OCI-LY1 (cell line): Measurements from ENCODE around the gene TXNDC11.

Experiments used
- H2AFZ ChIP-seq: fragments of 200-600 bp; sonication (generic), shearing (Covaris generic); 2 replicates; pipeline ENCODE4 v1.6.0; 2014; ENCODE audit warnings: antibody characterized with exemption, mild to moderate bottlenecking, low read length
- H3F3A ChIP-seq: fragments of 200-600 bp; sonication (generic), shearing (Covaris generic); 2 replicates; pipeline ENCODE4 v1.6.0; 2014; ENCODE audit warnings: mild to moderate bottlenecking, antibody characterized with exemption, low read length, moderate library complexity; ENCODE audit not compliant: insufficient read depth
- H3K27ac ChIP-seq: fragments of 200-600 bp; sonication (generic); 2 replicates; pipeline ENCODE4 v1.5.1; 2014; ENCODE audit warnings: low read length, mixed run types, mild to moderate bottlenecking, low read depth; ENCODE audit not compliant: poor library complexity, severe bottlenecking
- H3K27me3 ChIP-seq: fragments of 200-600 bp; sonication (generic); 2 replicates; pipeline ENCODE4 v1.6.0; 2014; ENCODE audit warnings: antibody characterized with exemption, mild to moderate bottlenecking, low read length, moderate library complexity; ENCODE audit not compliant: insufficient read depth
- H3K36me3 ChIP-seq: fragments of 200-600 bp; sonication (generic); 2 replicates; pipeline ENCODE4 v1.6.1; 2014; ENCODE audit warnings: mild to moderate bottlenecking, antibody characterized with exemption, low read length, moderate library complexity, mixed read lengths; ENCODE audit not compliant: insufficient read depth
- H3K4me1 ChIP-seq: fragments of 200-600 bp; sonication (generic); 2 replicates; pipeline ENCODE4 v1.5.1; 2014; ENCODE audit warnings: mild to moderate bottlenecking, low read length, moderate library complexity; ENCODE audit not compliant: insufficient read depth, severe bottlenecking
- H3K4me2 ChIP-seq: fragments of 200-600 bp; sonication (generic), shearing (Covaris generic); 2 replicates; pipeline ENCODE4 v1.6.1; 2014; ENCODE audit warnings: low read length
- H3K4me3 ChIP-seq: fragments of 200-600 bp; sonication (generic); 2 replicates; pipeline ENCODE4 v1.5.1; 2014; ENCODE audit warnings: low read length, low read depth, mild to moderate bottlenecking, mixed read lengths; ENCODE audit not compliant: poor library complexity, severe bottlenecking
- H3K79me2 ChIP-seq: fragments of 200-600 bp; shearing (Covaris generic); 2 replicates; pipeline ENCODE4 v1.6.1; 2016; ENCODE audit warnings: mixed run types, low read length, mixed read lengths; ENCODE audit not compliant: insufficient read depth
- H3K9ac ChIP-seq: fragments of 200-600 bp; sonication (generic), shearing (Covaris generic); 2 replicates; pipeline ENCODE4 v1.6.1; 2014; ENCODE audit warnings: mild to moderate bottlenecking, low read length, mixed read lengths
- H3K9me2 ChIP-seq: fragments of 200-600 bp; sonication (generic), shearing (Covaris generic); 2 replicates; pipeline ENCODE4 v1.6.1; 2014; ENCODE audit warnings: low read depth, mild to moderate bottlenecking, low read length, mixed read lengths
- H3K9me3 ChIP-seq: fragments of 200-600 bp; shearing (Covaris generic); 2 replicates; pipeline ENCODE4 v1.6.1; 2014; ENCODE audit warnings: low read length, mixed read lengths
- H4K20me1 ChIP-seq: fragments of 200-600 bp; sonication (generic), shearing (Covaris generic); 2 replicates; pipeline ENCODE4 v1.6.0; 2016; ENCODE audit warnings: mild to moderate bottlenecking, low read length; ENCODE audit not compliant: insufficient read depth
- CTCF ChIP-seq: fragments of 200-600 bp; sonication (generic), shearing (Covaris generic); IDR thresholded peaks from 2 replicates; pipeline ENCODE4 v1.5.1; 2017; ENCODE audit warnings: mild to moderate bottlenecking, antibody characterized with exemption, low read length, moderate library complexity, mixed read lengths
- EZH2 ChIP-seq: fragments of 200-600 bp; sonication (generic), shearing (Covaris generic); IDR thresholded peaks from 2 replicates; pipeline ENCODE4 v1.8.0; 2017; ENCODE audit warnings: borderline replicate concordance, mixed run types, mild to moderate bottlenecking, antibody characterized with exemption, low read length, moderate library complexity, mixed read lengths

The TXNDC11 gene

DNA sequence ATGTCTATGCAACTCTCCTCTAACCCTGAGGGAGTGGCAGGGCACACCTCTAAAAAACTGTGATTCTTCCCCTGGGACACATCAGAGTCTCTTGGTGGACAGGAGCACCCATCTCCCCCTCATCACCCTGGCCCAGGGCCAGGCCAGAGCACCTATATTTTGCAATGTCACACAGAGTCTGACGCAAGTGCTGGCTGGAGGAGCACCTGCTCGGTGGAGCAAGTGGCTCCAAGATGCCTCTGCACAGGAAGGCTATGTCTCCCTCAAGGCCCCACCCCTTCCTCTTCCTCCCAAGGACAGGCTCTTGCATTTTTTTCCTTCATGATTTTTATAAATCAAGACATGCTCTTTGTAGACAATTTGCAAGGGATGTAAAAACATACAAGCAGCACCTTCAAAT, 61.1 kb downstream of the TXNDC11 start:
- H4K20me1 ChIP-seq, result no peaks in the 10 kb centered on the region
- no peak overlapping the region for H2AFZ ChIP-seq
- peaks cover 99% of the 10 kb centered on the region for H3K4me1 ChIP-seq
- no peaks in the 10 kb centered on the region for H3K9me3 ChIP-seq
- H3K36me3 ChIP-seq, result peaks cover 66% of the 10 kb centered on the region
- no peaks in the 10 kb centered on the region for H3K27me3 ChIP-seq
- H3K27ac ChIP-seq, result peak overlapping the region; percentile 96
- peaks cover 26% of the 10 kb centered on the region for H3F3A ChIP-seq
- peak overlapping the region; percentile 57 for H3K4me2 ChIP-seq
- H3K9ac ChIP-seq, result peak overlapping the region; percentile 34; the same call in 1 of the 2 replicates
- peak overlapping the region; percentile 28 for H3K4me3 ChIP-seq
- H3K79me2 ChIP-seq, result no peaks in the 10 kb centered on the region
- no peak for TF ChIP-seq CTCF
- TF ChIP-seq EZH2, result no peak
- H3K9me2 ChIP-seq, result no peaks in the 10 kb centered on the region

DNA sequence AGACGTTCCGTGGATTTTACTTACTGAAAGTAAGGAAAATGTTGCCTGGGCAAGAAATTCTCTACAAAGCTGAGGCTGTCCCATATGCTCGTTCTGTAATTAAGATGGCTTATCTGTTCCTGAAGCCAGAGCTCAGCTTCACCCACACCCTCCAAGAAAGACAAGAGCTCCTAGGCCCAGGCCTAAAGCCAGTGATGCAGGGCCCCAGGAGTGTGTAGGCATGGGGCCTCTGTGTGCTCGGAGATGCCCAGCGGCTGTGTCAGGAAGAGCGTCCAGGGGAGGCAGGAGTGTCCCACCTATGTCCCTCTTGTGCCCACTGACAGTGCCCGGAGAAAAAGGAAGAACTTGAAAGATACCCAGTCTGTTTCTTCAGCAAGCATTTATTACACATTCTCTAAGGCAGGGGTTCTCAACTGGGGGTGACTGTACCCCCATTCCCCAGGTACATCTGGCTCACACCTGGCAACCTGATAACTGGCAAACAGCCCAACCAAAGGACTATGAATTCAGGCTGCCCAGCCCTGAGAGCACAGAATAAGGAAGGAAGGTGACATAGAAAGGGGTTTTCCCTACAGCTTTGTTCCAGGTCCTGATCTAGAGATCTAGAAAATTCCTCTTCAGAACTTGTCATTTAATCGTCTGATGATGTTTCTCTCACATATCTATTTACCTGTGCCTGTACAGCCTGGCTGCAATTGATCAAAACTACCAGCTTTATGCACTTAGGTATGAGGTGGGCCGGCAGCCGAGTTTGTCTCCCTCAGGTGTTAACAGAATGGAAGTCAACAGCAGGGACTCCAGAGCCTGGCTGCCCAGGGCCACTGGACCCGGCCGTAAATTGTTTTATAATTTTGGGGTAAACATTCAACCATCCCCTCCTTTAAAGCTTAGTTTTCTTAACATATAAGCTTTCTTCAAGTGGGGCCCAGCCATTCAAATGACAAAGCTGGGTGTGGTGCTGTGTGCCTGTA, 62.4 kb downstream of the TXNDC11 start:
- Histone ChIP-seq H3K27me3 (no peaks in the 10 kb centered on the region), H3K9me2 (no peaks in the 10 kb centered on the region), H3K36me3 (peaks cover 63% of the 10 kb centered on the region), H3K4me1 (peaks cover 91% of the 10 kb centered on the region), H3K4me3 (no peak overlapping the region), H3K27ac (peak overlapping the region; percentile 96), H3K79me2 (no peaks in the 10 kb centered on the region), H3K9me3 (no peaks in the 10 kb centered on the region), H3K9ac (peak overlapping the region; percentile 13; the same call in 1 of the 2 replicates), H2AFZ (no peak overlapping the region), H3K4me2 (peak overlapping the region; percentile 24), H3F3A (peaks cover 26% of the 10 kb centered on the region), H4K20me1 (no peaks in the 10 kb centered on the region)
- no peak for TF ChIP-seq EZH2
- no peak for TF ChIP-seq CTCF

DNA sequence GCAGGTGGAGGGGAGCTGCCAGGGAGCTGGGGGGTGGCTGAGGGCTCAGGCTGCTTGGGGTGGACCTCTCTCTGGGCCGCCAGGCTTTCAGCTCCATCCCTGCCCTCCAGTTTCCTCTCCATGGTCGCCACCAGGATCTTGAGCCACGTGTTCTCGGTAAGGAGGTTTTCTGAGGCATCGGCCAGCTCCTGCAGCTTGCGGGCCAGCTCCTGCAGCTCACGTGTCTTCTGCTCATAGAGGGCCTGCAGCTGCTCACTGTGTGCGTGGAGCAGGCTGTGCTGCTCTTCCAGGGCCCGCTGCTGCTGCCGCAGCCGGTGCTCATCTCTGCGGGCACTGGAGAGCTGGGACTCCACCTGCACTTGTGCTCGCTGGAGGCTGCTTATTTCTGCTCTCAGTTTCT, 63.4 kb downstream of the TXNDC11 start:
- H3K4me1 ChIP-seq, result peaks cover 82% of the 10 kb centered on the region
- H3K9me2 ChIP-seq, result no peaks in the 10 kb centered on the region

More for the DNA sequence above, 63.4 kb downstream of the TXNDC11 start:
- TF ChIP-seq CTCF (no peak), EZH2 (no peak)
- Histone ChIP-seq H2AFZ (no peak overlapping the region), H3K27ac (peak overlapping the region; percentile 96), H3F3A (peaks cover 26% of the 10 kb centered on the region), H3K4me3 (no peak overlapping the region), H4K20me1 (no peaks in the 10 kb centered on the region), H3K9me3 (no peaks in the 10 kb centered on the region), H3K9ac (no peak overlapping the region; the same call in 1 of the 2 replicates), H3K79me2 (no peaks in the 10 kb centered on the region), H3K36me3 (peaks cover 55% of the 10 kb centered on the region), H3K27me3 (no peaks in the 10 kb centered on the region), H3K4me2 (peak overlapping the region; percentile 55; the same call in 1 of the 2 replicates)
